NCI-H1048 (cell line): ENCODE data around the gene TNP2.

Experiments used
- DNase-seq: peaks from one replicate; lab custom pipeline; 2025; lab: John Stamatoyannopoulos, UW

TNP2 gene

GRCh38 chr16:11268921-11269375, at the start of gene TNP2:
Gene TNP2, minus strand, starts transcription at chr16:11269325. Its CDS starts 63 bp downstream, at chr16:11269262.
- DNase-seq: no peak

- DNase-seq: no peak
Observed at GRCh38 chr16:11318817-11319216, 49.7 kb upstream of the TNP2 start.

- no peak for DNase-seq
Observed at GRCh38 chr16:11316331-11317015, 47.3 kb upstream of the TNP2 start.

GRCh38 chr16:11315510-11315909, 46.4 kb upstream of the TNP2 start:
- DNase-seq: no peak

- DNase-seq: no peak
Observed at GRCh38 chr16:11314309-11314894, 45.3 kb upstream of the TNP2 start.

- no peak for DNase-seq
Observed at GRCh38 chr16:11313493-11314308, 44.6 kb upstream of the TNP2 start.

GRCh38 chr16:11312718-11313492, 43.8 kb upstream of the TNP2 start:
- DNase-seq: no peak

- no peak for DNase-seq
Observed at GRCh38 chr16:11310997-11311561, 42.0 kb upstream of the TNP2 start.

- no peak for DNase-seq
Observed at GRCh38 chr16:11310634-11310977, 41.5 kb upstream of the TNP2 start.

- DNase-seq: no peak
Observed at GRCh38 chr16:11309895-11310633, 40.9 kb upstream of the TNP2 start.

GRCh38 chr16:11308493-11309283, 39.6 kb upstream of the TNP2 start:
- DNase-seq: no peak

GRCh38 chr16:11307639-11308492, 38.7 kb upstream of the TNP2 start:
- no peak for DNase-seq

GRCh38 chr16:11306997-11307638, 38.0 kb upstream of the TNP2 start:
- DNase-seq: no peak

GRCh38 chr16:11306381-11306780, 37.3 kb upstream of the TNP2 start:
- DNase-seq: no peak

GRCh38 chr16:11303405-11304138, 34.4 kb upstream of the TNP2 start:
- no peak for DNase-seq

- no peak for DNase-seq
Observed at GRCh38 chr16:11302977-11303376, 33.9 kb upstream of the TNP2 start.

GRCh38 chr16:11301645-11302501, 32.7 kb upstream of the TNP2 start:
- no peak for DNase-seq
